Stimulated activated naive CD4-positive, alpha-beta T cell (primary cell): ENCODE measurements around the gene SCO2.

Experiments used
- DNase-seq, 6 experiments: peaks; one replicate each; lab custom pipeline; 2025; lab: John Stamatoyannopoulos, UW

Gene SCO2

GRCh38 chr22:50531962-50532674 lies 6.7 kb upstream of the SCO2 start:
- no peak for DNase-seq

- DNase-seq = peak in 3 of 6 experiments; percentile 33 to 55 (median 34)
Measured at GRCh38 chr22:50531546-50531961, 6.2 kb upstream of the SCO2 start.

GRCh38 chr22:50530877-50531545 lies 5.6 kb upstream of the SCO2 start:
- DNase-seq = peak in 4 of 6 experiments; percentile 42 to 66 (median 59)

- no peak for DNase-seq
Measured at GRCh38 chr22:50530580-50530876, 5.1 kb upstream of the SCO2 start.

GRCh38 chr22:50529897-50530579 lies 4.6 kb upstream of the SCO2 start, which contains the start of gene TYMP:
TSS of gene TYMP (minus strand) at chr22:50530012. CDS start at chr22:50529709, 303 bp downstream.
- DNase-seq = peak in 4 of 6 experiments; percentile 27 to 36 (median 32)

GRCh38 chr22:50529416-50529896 lies 4.1 kb upstream of the SCO2 start:
- DNase-seq = no peak

GRCh38 chr22:50528682-50529415 lies 3.5 kb upstream of the SCO2 start:
- no peak for DNase-seq

- no peak for DNase-seq
Measured at GRCh38 chr22:50527921-50528681, 2.7 kb upstream of the SCO2 start.

- peak in 1 of 6 experiments; percentile 48 for DNase-seq
Measured at GRCh38 chr22:50526834-50527801, 1.7 kb upstream of the SCO2 start.

- peak; percentile 67 to 88 (median 81) for DNase-seq
Measured at GRCh38 chr22:50526108-50526833, 873 bp upstream of the SCO2 start.

- DNase-seq = no peak
Measured at GRCh38 chr22:50525858-50526107, 385 bp upstream of the SCO2 start.

GRCh38 chr22:50524676-50525103 lies 708 bp downstream of the SCO2 start:
- peak in 1 of 6 experiments; percentile 34 for DNase-seq

GRCh38 chr22:50523806-50524675 lies 1.4 kb downstream of the SCO2 start:
- DNase-seq = no peak

- no peak for DNase-seq
Measured at GRCh38 chr22:50523458-50523805, 2.0 kb downstream of the SCO2 start.

GRCh38 chr22:50522806-50523438 lies 2.5 kb downstream of the SCO2 start:
- DNase-seq = no peak

- no peak for DNase-seq
Measured at GRCh38 chr22:50522208-50522805, 3.1 kb downstream of the SCO2 start.

GRCh38 chr22:50521710-50522109 lies 3.7 kb downstream of the SCO2 start:
- DNase-seq = no peak
